ENCODE measurements around the gene KCNQ5. TPM values are rescaled to one million over a fixed set of nuclear protein-coding genes. Genes with fewer than 3 reads are reported as not detected.

The KCNQ5 gene
- total RNA-seq, 1 donor from 2014 or later, result not detected

GRCh38 chr6:72676995-72677394 is 55.1 kb downstream of the KCNQ5 start:
- Mint-ChIP-seq H3K27ac (no peak overlapping the region), H3K4me1 (no peaks in the 10 kb centered on the region), H3K27me3 (ENCODE audit: insufficient read depth, low read depth) (no peaks in the 10 kb centered on the region), H3K36me3 (no peaks in the 10 kb centered on the region), H3K9me3 (no peaks in the 10 kb centered on the region), H3K4me3 (no peak overlapping the region)
- H4K20me1 ChIP-seq (ENCODE audit: low read depth), result no peaks in the 10 kb centered on the region
- H3F3A ChIP-seq (ENCODE audit: low read depth), result no peaks in the 10 kb centered on the region
- no peaks in the 10 kb centered on the region for H3K9me3 ChIP-seq (ENCODE audit: low read depth)
- no peaks in the 10 kb centered on the region for H3K4me1 ChIP-seq
- no peak overlapping the region for H3K27ac ChIP-seq
- H3K36me3 ChIP-seq, result no peaks in the 10 kb centered on the region
- TF ChIP-seq EZH2 (IDR thresholded peaks at IDR 0.05) (no peak), EZH2phosphoT487 (IDR thresholded peaks at IDR 0.05) (no peak)
- TF ChIP-seq, protein P1, sequence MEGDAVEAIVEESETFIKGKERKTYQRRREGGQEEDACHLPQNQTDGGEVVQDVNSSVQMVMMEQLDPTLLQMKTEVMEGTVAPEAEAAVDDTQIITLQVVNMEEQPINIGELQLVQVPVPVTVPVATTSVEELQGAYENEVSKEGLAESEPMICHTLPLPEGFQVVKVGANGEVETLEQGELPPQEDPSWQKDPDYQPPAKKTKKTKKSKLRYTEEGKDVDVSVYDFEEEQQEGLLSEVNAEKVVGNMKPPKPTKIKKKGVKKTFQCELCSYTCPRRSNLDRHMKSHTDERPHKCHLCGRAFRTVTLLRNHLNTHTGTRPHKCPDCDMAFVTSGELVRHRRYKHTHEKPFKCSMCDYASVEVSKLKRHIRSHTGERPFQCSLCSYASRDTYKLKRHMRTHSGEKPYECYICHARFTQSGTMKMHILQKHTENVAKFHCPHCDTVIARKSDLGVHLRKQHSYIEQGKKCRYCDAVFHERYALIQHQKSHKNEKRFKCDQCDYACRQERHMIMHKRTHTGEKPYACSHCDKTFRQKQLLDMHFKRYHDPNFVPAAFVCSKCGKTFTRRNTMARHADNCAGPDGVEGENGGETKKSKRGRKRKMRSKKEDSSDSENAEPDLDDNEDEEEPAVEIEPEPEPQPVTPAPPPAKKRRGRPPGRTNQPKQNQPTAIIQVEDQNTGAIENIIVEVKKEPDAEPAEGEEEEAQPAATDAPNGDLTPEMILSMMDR (IDR thresholded peaks at IDR 0.05), result no peak
- H3K79me2 ChIP-seq (ENCODE audit: low read depth), result no peaks in the 10 kb centered on the region
- H2AFZ ChIP-seq (replicated peaks), result no peak overlapping the region
- H3K27me3 ChIP-seq, result no peaks in the 10 kb centered on the region
- no peak for DNase-seq (ENCODE audit: low spot score)
- no peak overlapping the region for H3K4me2 ChIP-seq
- no peak overlapping the region for H3K9ac ChIP-seq
- no peak overlapping the region for H3K4me3 ChIP-seq

GRCh38 chr6:72677740-72678139 is 55.9 kb downstream of the KCNQ5 start:
- no peaks in the 10 kb centered on the region for H3K27me3 Mint-ChIP-seq (ENCODE audit: insufficient read depth, low read depth)
- no peak for DNase-seq (ENCODE audit: low spot score)
- H3K27ac Mint-ChIP-seq, result no peak overlapping the region
- Histone ChIP-seq H3K9me3 (ENCODE audit: low read depth) (no peaks in the 10 kb centered on the region), H3K79me2 (ENCODE audit: low read depth) (no peaks in the 10 kb centered on the region), H4K20me1 (ENCODE audit: low read depth) (no peaks in the 10 kb centered on the region), H3K4me1 (no peaks in the 10 kb centered on the region), H3K36me3 (no peaks in the 10 kb centered on the region), H3K4me2 (no peak overlapping the region), H3K9ac (no peak overlapping the region), H3F3A (ENCODE audit: low read depth) (no peaks in the 10 kb centered on the region), H2AFZ (replicated peaks) (no peak overlapping the region), H3K27ac (no peak overlapping the region), H3K27me3 (no peaks in the 10 kb centered on the region), H3K4me3 (no peak overlapping the region)
- no peak for TF ChIP-seq EZH2 (IDR thresholded peaks at IDR 0.05)
- no peak for TF ChIP-seq EZH2phosphoT487 (IDR thresholded peaks at IDR 0.05)
- TF ChIP-seq, protein P1 (IDR thresholded peaks at IDR 0.05), result no peak
- H3K36me3 Mint-ChIP-seq, result no peaks in the 10 kb centered on the region
- no peaks in the 10 kb centered on the region for H3K4me1 Mint-ChIP-seq
- no peaks in the 10 kb centered on the region for H3K9me3 Mint-ChIP-seq
- no peak overlapping the region for H3K4me3 Mint-ChIP-seq

DNA sequence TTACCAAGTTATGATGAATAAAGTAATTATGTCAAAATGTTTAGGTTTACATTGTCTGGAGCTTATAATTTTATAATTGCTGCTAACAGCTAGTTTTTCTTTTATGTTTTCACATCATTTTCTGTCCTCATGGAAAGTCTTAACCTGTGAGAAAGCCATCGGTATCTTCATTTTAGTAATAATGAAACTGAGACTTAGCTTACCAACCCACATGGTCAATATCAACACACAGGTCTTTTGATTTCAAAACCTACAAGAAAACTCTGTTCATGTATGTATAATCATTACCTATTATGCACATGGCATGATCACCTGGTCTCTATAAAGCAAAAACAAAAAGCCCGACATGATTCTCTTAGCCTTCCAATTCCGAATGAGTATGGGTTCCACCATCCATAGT is 61.9 kb downstream of the KCNQ5 start:
- Histone ChIP-seq H3K4me1 (no peaks in the 10 kb centered on the region), H3K4me3 (no peak overlapping the region), H3K27me3 (no peaks in the 10 kb centered on the region), H2AFZ (replicated peaks) (no peak overlapping the region), H3K36me3 (no peaks in the 10 kb centered on the region), H3K27ac (no peak overlapping the region), H4K20me1 (ENCODE audit: low read depth) (no peaks in the 10 kb centered on the region), H3K9ac (no peak overlapping the region), H3F3A (ENCODE audit: low read depth) (no peaks in the 10 kb centered on the region), H3K79me2 (ENCODE audit: low read depth) (no peaks in the 10 kb centered on the region), H3K9me3 (ENCODE audit: low read depth) (no peaks in the 10 kb centered on the region), H3K4me2 (no peak overlapping the region)
- Mint-ChIP-seq H3K27me3 (ENCODE audit: insufficient read depth, low read depth) (no peaks in the 10 kb centered on the region), H3K9me3 (no peaks in the 10 kb centered on the region), H3K4me1 (no peaks in the 10 kb centered on the region), H3K36me3 (no peaks in the 10 kb centered on the region), H3K4me3 (no peak overlapping the region), H3K27ac (no peak overlapping the region)
- TF ChIP-seq, protein P1 (IDR thresholded peaks at IDR 0.05), result no peak
- TF ChIP-seq EZH2phosphoT487 (IDR thresholded peaks at IDR 0.05) (no peak), EZH2 (IDR thresholded peaks at IDR 0.05) (no peak)
- DNase-seq (ENCODE audit: low spot score), result no peak
